Measurements from ENCODE around the gene ROMO1. TPM values are rescaled to one million over a fixed set of nuclear protein-coding genes. Genes with fewer than 3 reads are reported as not detected.

Gene ROMO1
- total RNA-seq, 2 experiments from 2014 or later = 32.9 to 35.8 TPM

DNA sequence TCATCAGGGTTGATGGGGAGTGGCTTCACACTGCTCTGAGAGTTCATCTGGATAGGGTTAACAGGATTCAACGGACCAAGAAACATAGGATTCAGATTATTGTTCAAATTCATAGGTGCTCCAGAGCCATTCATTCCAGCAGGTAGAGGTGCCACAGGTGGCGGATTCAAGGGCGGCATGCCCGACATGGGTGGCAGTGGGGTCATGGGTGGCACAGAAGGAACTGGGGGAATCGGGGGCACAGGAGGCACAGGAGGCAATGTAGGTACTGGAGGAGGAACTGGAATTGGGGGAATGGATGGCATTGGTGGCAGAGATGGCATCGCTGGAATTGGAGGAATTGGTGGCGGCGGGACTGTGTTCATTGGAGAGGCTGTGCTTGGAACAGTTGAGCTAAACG lies 44.8 kb upstream of the ROMO1 start:
- CTCF ChIA-PET = interaction anchor here (1.2 to 1.5 kb wide), 2 partner anchors 35 to 53 kb away, joined by 3 to 5 read pairs; no protein-coding TSS in a partner anchor
- peaks cover 56% of the 10 kb centered on the region for H3K4me1 Mint-ChIP-seq (ENCODE audit: low read depth)

DNA sequence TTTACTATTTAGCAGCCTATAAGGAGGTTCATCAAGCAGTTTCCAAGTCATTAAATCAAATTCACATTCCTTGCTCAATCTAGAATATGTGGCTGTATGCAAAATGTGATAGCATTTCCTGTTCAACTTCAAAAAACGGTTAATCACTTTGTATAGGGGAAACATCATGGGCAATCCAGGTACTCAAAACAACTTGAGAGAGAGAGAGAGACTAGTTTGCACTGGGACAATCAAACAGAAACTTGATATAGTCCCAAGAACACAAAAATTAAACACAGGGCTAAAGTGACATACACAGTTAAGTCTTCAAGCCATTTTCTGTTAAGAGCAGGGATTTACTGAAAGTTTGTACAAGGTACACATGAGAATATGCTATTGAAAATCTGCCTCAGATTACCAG lies 41.9 kb upstream of the ROMO1 start:
- peak overlapping the region; percentile 77 for H3K27ac Mint-ChIP-seq
- intact Hi-C loops (cut with DNase I, micrococcal nuclease) = no loop called here
- Histone ChIP-seq H3K27me3 (ENCODE audit: control insufficient read depth in 1 of 2, insufficient read depth in 2 of 2, low read length in 2 of 2) (no peaks in the 10 kb centered on the region), H3K4me3 (ENCODE audit: low read length) (no peak overlapping the region), H3K27ac (ENCODE audit: low read depth in 1 of 2, low read length in 2 of 2) (no peak overlapping the region), H3K36me3 (ENCODE audit: insufficient read depth, low read length) (peaks cover 37% of the 10 kb centered on the region), H3K4me1 (ENCODE audit: insufficient read depth, low read length) (peaks cover 41% of the 10 kb centered on the region), H3K9me3 (ENCODE audit: control insufficient read depth in 1 of 2, insufficient read depth in 1 of 2, low read length in 2 of 2) (no peaks in the 10 kb centered on the region)
- peaks cover 58% of the 10 kb centered on the region for H3K4me1 Mint-ChIP-seq (ENCODE audit: low read depth)
- TF ChIP-seq, protein P1, sequence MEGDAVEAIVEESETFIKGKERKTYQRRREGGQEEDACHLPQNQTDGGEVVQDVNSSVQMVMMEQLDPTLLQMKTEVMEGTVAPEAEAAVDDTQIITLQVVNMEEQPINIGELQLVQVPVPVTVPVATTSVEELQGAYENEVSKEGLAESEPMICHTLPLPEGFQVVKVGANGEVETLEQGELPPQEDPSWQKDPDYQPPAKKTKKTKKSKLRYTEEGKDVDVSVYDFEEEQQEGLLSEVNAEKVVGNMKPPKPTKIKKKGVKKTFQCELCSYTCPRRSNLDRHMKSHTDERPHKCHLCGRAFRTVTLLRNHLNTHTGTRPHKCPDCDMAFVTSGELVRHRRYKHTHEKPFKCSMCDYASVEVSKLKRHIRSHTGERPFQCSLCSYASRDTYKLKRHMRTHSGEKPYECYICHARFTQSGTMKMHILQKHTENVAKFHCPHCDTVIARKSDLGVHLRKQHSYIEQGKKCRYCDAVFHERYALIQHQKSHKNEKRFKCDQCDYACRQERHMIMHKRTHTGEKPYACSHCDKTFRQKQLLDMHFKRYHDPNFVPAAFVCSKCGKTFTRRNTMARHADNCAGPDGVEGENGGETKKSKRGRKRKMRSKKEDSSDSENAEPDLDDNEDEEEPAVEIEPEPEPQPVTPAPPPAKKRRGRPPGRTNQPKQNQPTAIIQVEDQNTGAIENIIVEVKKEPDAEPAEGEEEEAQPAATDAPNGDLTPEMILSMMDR (IDR thresholded peaks at IDR 0.05) = no peak
- ATAC-seq (ENCODE audit: poor library complexity) (peak; percentile 57), DNase-seq (no peak)
- ChIA-PET POLR2A (interaction anchor here (1.3 kb wide), 1 partner anchor 85 kb away, joined by 7 read pairs; the partner anchor contains the start of gene RBM39), CTCF (interaction anchor here (0.6 to 8.1 kb wide), 3 partner anchors 11 to 42 kb away, joined by 3 to 57 read pairs (median 8); partner anchors contain the start of genes NFS1 and ROMO1)
- H3K4me3 Mint-ChIP-seq = peak overlapping the region; percentile 72
- no peaks in the 10 kb centered on the region for H3K9me3 Mint-ChIP-seq
- H3K27me3 Mint-ChIP-seq = no peaks in the 10 kb centered on the region
- H3K36me3 Mint-ChIP-seq (ENCODE audit: low read depth) = peaks cover 18% of the 10 kb centered on the region

More for the DNA sequence above, 44.8 kb upstream of the ROMO1 start:
- no peak overlapping the region for H3K4me3 ChIP-seq (ENCODE audit: low read length)
- DNase-seq (no peak), ATAC-seq (ENCODE audit: poor library complexity) (no peak)
- Mint-ChIP-seq H3K9me3 (no peaks in the 10 kb centered on the region), H3K27ac (no peak overlapping the region), H3K36me3 (ENCODE audit: low read depth) (peaks cover 42% of the 10 kb centered on the region), H3K4me3 (no peak overlapping the region), H3K27me3 (no peaks in the 10 kb centered on the region)
- peaks cover 47% of the 10 kb centered on the region for H3K36me3 ChIP-seq (ENCODE audit: insufficient read depth, low read length)
- H3K9me3 ChIP-seq (ENCODE audit: control insufficient read depth in 1 of 2, insufficient read depth in 1 of 2, low read length in 2 of 2) = no peaks in the 10 kb centered on the region
- no peaks in the 10 kb centered on the region for H3K27me3 ChIP-seq (ENCODE audit: control insufficient read depth in 1 of 2, insufficient read depth in 2 of 2, low read length in 2 of 2)
- intact Hi-C loops (cut with DNase I, micrococcal nuclease) = no loop called here
- TF ChIP-seq, protein P1 (IDR thresholded peaks at IDR 0.05) = no peak
- no peak overlapping the region for H3K27ac ChIP-seq (ENCODE audit: low read depth in 1 of 2, low read length in 2 of 2)
- POLR2A ChIA-PET = interaction anchor here (2.6 kb wide), 1 partner anchor 10 kb away, joined by 15 read pairs; the partner anchor contains the start of genes CPNE1 and RBM12
- peaks cover 28% of the 10 kb centered on the region for H3K4me1 ChIP-seq (ENCODE audit: insufficient read depth, low read length)

DNA sequence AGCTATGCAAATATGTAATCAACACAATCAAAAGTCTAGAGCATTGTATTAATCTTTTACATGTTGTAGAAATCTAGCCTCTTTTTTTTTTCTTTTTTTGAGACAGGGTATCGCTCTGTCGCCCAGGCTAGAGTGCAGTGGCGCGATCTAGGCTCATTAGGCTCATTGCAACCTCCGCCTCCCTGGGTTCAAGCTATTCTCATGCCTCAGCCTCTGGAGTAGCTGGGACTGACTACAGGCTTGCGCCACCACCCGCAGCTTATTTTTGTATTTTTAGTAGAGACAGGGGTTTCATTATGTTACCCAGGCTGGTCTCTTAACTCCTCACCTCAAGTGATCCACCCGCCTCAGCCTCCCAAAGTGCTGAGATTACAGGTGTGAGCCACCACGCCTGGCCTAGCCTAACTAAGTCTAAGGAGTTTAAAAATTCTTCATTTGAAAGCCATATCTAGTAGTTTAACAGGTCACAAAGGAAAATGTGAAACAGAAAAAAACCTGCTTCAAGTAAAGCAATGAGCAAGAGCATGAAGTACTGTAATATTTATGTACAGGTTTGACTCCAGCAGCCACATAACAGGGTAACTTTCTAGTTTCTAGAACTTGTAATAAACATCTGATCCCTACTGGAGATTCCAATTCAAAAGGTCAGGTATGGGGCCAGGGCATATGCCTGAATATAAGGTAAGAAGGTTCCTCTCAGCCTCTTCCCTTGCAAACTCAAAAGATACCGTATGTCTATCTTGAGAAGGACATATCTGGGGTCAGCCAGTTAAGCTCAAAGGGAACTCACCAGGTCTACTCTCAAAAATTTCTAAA lies 38.9 kb upstream of the ROMO1 start:
- no peaks in the 10 kb centered on the region for H3K9me3 Mint-ChIP-seq
- TF ChIP-seq, protein P1 (IDR thresholded peaks at IDR 0.05) = no peak
- H3K4me3 Mint-ChIP-seq = peak overlapping the region; percentile 89
- Histone ChIP-seq H3K4me1 (ENCODE audit: insufficient read depth, low read length) (peaks cover 54% of the 10 kb centered on the region), H3K9me3 (ENCODE audit: control insufficient read depth in 1 of 2, insufficient read depth in 1 of 2, low read length in 2 of 2) (no peaks in the 10 kb centered on the region), H3K27me3 (ENCODE audit: control insufficient read depth in 1 of 2, insufficient read depth in 2 of 2, low read length in 2 of 2) (no peaks in the 10 kb centered on the region), H3K36me3 (ENCODE audit: insufficient read depth, low read length) (peaks cover 6% of the 10 kb centered on the region), H3K27ac (ENCODE audit: low read depth in 1 of 2, low read length in 2 of 2) (peak overlapping the region in 1 of 2 donors; percentile 99), H3K4me3 (ENCODE audit: low read length) (no peak overlapping the region)
- H3K27ac Mint-ChIP-seq = peak overlapping the region; percentile 99
- intact Hi-C loops (cut with DNase I, micrococcal nuclease) = loop anchor here (5.0 kb wide), 2 partner anchors 58 to 168 kb away; no protein-coding TSS in a partner anchor
- POLR2A ChIA-PET = interaction anchor here (0.9 to 8.2 kb wide), 5 partner anchors 8 to 294 kb away, joined by 3 to 147 read pairs (median 6); partner anchors contain the start of genes NFS1, RBM39, ROMO1 and SCAND1
- H3K27me3 Mint-ChIP-seq = no peaks in the 10 kb centered on the region
- CTCF ChIA-PET = interaction anchor here (0.6 to 8.1 kb wide), 3 partner anchors 26 to 294 kb away, joined by 3 to 57 read pairs (median 4); partner anchors contain the start of gene SCAND1
- ATAC-seq (ENCODE audit: poor library complexity) (no peak), DNase-seq (no peak)
- peaks cover 78% of the 10 kb centered on the region for H3K4me1 Mint-ChIP-seq (ENCODE audit: low read depth)
- H3K36me3 Mint-ChIP-seq (ENCODE audit: low read depth) = peaks cover 31% of the 10 kb centered on the region

Data from CD4-positive, alpha-beta T cell (primary cell).